Small intestine (tissue), 7 donors: ENCODE data around the gene POLD1. TPM values are rescaled to one million over a fixed set of nuclear protein-coding genes. Genes with fewer than 3 reads are reported as not detected.
A peak's percentile ranks its signal among the peaks of the same experiment; 100 is the strongest.

Source experiments
- DNase-seq, 2 donors: peaks; one replicate each; pipeline versions ENCODE4 v3.0.0 to v3.0.0-alpha.2; 2013
- FAIRE-seq: peaks from 2 replicates; lab custom pipeline; 2012; peaks lifted over from hg19 to GRCh38; lab: Jason Lieb, UNC
- H3K27ac ChIP-seq, 3 donors: one replicate each; pipeline ENCODE4 v1.5.1; 2013; ENCODE audit warnings: low read length in 2 of 3, mild to moderate bottlenecking in 2 of 3, control low read depth in 1 of 3, inconsistent platforms in 1 of 3, low read depth in 1 of 3, moderate library complexity in 1 of 3
- H3K27me3 ChIP-seq, 3 donors: one replicate each; pipeline ENCODE4 v1.6.1; 2013; ENCODE audit warnings: low read length in 3 of 3, inconsistent platforms in 1 of 3; ENCODE audit not compliant: control insufficient read depth in 3 of 3, insufficient read depth in 3 of 3
- H3K36me3 ChIP-seq, 3 donors: one replicate each; pipeline ENCODE4 v1.6.1; 2013; ENCODE audit warnings: low read length in 3 of 3, inconsistent platforms in 1 of 3, low read depth in 1 of 3, mild to moderate bottlenecking in 1 of 3, moderate library complexity in 1 of 3; ENCODE audit not compliant: control insufficient read depth in 3 of 3, insufficient read depth in 2 of 3
- H3K4me1 ChIP-seq, 3 donors: one replicate each; pipeline ENCODE4 v1.6.1; 2013; ENCODE audit warnings: low read length in 2 of 3, inconsistent platforms in 1 of 3, low read depth in 1 of 3, mild to moderate bottlenecking in 1 of 3, moderate library complexity in 1 of 3; ENCODE audit not compliant: control insufficient read depth in 3 of 3, insufficient read depth in 2 of 3
- H3K4me3 ChIP-seq, 3 donors: one replicate each; pipeline ENCODE4 v1.5.1; 2013; ENCODE audit warnings: low read length in 3 of 3, control low read depth in 1 of 3, inconsistent platforms in 1 of 3, low read depth in 1 of 3, mild to moderate bottlenecking in 1 of 3, moderate library complexity in 1 of 3
- H3K9me3 ChIP-seq, 2 donors: one replicate each; pipeline ENCODE4 v1.6.1; 2013; ENCODE audit warnings: low read depth in 1 of 2, low read length in 1 of 2; ENCODE audit not compliant: control insufficient read depth in 2 of 2, insufficient read depth in 1 of 2
- WGBS, 3 donors: extraction: QIAGEN DNeasy Blood & Tissue Kit; methylation state at CpG; one replicate each; pipeline ENCODE4 v1.1.7; 2013; 5-methylcytosine and 5-hydroxymethylcytosine counted together
- polyA plus RNA-seq, 4 donors: library from polyadenylated mRNA; stranded (reverse) in 3 of 4; unstranded in 1 of 4; fragments of 200-250 nt in 3 of 4; fragments of 120-200 nt in 1 of 4; gene quantifications; one replicate each; pipeline versions ENCODE4 v1.2.1 to v1.2.3, GENCODE V29; 2013
- donor health status: healthy with polysubstance abuse.
- donor health status: control.
- donor health status: control.
- donor health status: Bipolar disorder and iron deficiency.
- donor health status: healthy.

Gene POLD1
- polyA plus RNA-seq, 4 donors = 25.0 to 34.0 (median 30.6) TPM

DNA sequence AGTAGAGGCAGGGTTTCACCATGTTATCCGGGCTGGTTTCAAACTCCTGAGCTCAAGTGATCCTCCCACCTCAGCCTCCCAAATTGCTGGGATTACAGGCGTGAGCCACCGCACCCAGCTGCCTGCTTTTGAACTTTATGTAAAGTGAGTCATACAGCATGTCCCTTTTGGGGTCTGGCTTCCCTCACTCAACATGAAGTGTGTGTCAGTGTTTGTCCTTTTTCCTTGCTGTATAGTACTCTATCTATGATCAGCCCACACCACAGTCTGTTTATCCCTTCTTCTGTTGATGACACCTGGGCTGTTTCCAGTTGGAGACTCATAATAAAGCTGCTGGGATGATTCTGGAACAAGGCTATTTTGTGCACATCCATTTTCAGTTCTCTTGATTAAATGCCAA lies 36.7 kb downstream of the POLD1 start:
- Histone ChIP-seq H3K4me1 (peaks cover 0 to 14% (median 0%) of the 10 kb centered on the region in 3 donors), H3K4me3 (no peak overlapping the region), H3K9me3 (no peaks in the 10 kb centered on the region), H3K27me3 (peaks cover 0 to 26% (median 7%) of the 10 kb centered on the region in 3 donors), H3K27ac (no peak overlapping the region), H3K36me3 (no peaks in the 10 kb centered on the region)
- 58 to 69% (median 62%) methylated on average over 3 of the region's 3 CpGs for WGBS, 3 donors
- DNase-seq = no peak
- no peak for FAIRE-seq

DNA sequence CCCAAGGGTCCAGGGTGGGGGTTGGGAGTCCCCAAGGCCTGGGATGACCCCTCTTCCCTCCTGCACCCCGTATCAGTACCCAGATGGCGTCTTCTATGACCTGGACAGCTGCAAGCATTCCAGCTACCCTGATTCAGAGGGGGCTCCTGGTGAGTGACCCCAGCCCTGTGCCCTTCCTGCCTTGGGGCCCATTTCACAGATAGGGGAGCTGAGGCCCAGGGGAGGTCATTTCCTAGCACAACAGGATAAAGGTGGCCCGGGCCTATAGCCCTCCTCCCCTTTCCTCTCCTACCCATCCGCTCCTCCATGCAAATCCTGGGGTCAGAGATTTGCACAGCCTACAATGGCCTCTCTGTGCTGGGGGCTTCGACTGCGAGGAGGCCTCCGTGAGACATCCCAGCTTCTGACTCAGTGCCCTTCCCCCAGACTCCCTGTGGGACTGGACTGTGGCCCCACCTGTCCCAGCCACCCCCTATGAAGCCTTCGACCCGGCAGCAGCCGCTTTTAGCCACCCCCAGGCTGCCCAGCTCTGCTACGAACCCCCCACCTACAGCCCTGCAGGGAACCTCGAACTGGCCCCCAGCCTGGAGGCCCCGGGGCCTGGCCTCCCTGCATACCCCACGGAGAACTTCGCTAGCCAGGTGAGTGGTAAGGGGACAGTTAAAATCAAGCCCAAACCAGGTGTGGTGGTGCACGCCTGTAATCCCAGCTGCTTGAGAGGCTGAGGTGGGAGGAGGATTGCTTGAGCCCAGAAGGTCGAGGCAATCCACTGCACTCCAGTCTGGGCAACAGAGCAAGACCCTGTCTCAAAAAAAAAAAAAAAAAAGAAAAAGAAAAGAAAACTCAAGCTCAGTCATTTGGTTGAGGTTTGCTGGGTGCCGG lies 38.5 kb downstream of the POLD1 start:
- Histone ChIP-seq H3K27ac (no peak overlapping the region), H3K9me3 (no peaks in the 10 kb centered on the region), H3K27me3 (peaks cover 0 to 28% (median 7%) of the 10 kb centered on the region in 3 donors), H3K4me3 (no peak overlapping the region), H3K4me1 (no peaks in the 10 kb centered on the region), H3K36me3 (no peaks in the 10 kb centered on the region)
- FAIRE-seq (no peak), DNase-seq (no peak)
- WGBS, 3 donors = 81 to 83% (median 81%) methylated on average over 18 of the region's 18 CpGs

DNA sequence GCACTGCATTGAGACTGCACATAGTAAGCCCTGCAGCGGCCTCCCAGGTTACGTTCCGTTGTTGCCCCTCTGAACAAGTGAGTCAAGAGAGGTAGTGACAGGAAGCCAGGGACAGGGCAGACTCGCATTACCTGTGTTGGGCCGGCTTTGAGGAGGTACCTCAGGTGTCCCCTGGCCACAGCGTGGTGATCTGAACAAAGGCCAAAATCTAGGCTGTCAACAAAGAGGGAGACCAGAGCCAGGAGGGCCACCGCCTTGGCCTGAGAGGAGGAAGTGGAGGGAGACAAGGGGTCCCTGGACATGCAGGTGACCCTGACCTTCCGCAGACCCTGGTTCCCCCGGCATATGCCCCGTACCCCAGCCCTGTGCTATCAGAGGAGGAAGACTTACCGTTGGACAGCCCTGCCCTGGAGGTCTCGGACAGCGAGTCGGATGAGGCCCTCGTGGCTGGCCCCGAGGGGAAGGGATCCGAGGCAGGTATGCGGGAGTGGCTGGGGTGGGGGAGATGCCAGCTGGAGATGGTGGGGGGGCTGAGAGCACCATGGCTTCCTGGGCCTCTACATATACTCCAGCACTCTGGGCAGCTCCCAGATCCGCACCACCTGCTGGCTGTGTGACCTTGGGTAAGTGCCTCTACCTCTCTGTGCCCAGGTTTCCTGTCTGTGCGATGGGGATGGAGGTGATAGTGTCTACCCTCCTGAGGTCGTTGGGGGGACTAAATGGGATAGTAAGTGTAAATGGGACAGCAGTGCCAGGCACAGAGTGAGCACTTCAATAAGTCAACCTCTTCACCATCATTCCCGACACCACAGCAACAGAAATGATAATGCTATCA lies 39.3 kb downstream of the POLD1 start:
- peaks cover 0 to 27% (median 7%) of the 10 kb centered on the region in 3 donors for H3K27me3 ChIP-seq
- H3K27ac ChIP-seq = no peak overlapping the region
- 67 to 75% (median 67%) methylated on average over 20 to 22 of the region's 22 CpGs for WGBS, 3 donors
- H3K9me3 ChIP-seq = no peaks in the 10 kb centered on the region
- H3K36me3 ChIP-seq = no peaks in the 10 kb centered on the region
- DNase-seq (peak; percentile 18 to 44), FAIRE-seq (no peak)
- no peak overlapping the region for H3K4me3 ChIP-seq
- peaks cover 0 to 4% (median 0%) of the 10 kb centered on the region in 3 donors for H3K4me1 ChIP-seq

- 55 to 60% (median 59%) methylated on average over 7 of the region's 7 CpGs for WGBS, 3 donors
- DNase-seq (no peak), FAIRE-seq (no peak)
- Histone ChIP-seq H3K36me3 (no peaks in the 10 kb centered on the region), H3K27ac (no peak overlapping the region), H3K4me1 (peaks cover 0 to 4% (median 0%) of the 10 kb centered on the region in 3 donors), H3K9me3 (no peaks in the 10 kb centered on the region), H3K27me3 (peaks cover 0 to 28% (median 5%) of the 10 kb centered on the region in 3 donors), H3K4me3 (no peak overlapping the region)
Measured at GRCh38 chr19:50425581-50425980, 41.4 kb downstream of the POLD1 start.

DNA sequence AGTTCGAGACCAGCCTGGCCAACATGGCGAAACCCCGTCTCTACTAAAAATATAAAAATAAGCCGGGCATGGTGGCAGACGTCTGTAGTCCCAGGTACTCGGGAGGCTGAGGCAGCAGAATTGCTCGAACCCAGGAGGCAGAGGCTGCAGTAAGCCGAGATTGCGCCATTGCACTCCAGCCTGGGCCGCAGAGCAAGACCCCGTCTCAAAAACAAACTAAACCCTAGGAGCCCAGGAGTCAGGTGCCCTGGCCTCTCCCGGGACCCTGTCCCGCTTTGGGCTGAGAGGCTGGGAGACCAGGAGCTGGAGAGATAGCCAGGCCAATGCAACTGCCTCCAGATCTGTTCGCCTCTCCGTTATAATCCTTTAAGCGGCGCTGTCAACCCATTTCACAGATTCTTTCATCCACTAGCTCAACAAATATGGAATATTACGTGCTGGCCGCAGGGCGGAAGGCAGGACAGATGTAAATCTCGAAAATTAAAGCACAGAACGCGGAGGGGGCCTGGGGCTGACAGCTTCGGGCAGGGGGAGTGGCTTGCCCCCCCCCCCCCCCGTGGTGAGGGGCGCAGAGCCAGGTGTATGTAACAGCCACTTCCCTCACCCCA lies 43.3 kb downstream of the POLD1 start:
- Histone ChIP-seq H3K27ac (no peak overlapping the region), H3K36me3 (no peaks in the 10 kb centered on the region), H3K4me1 (peaks cover 0 to 13% (median 2%) of the 10 kb centered on the region in 3 donors), H3K9me3 (no peaks in the 10 kb centered on the region), H3K27me3 (peaks cover 0 to 41% (median 3%) of the 10 kb centered on the region in 3 donors), H3K4me3 (peak overlapping the region in 2 of 3 donors; percentile 1 to 37)
- no peak for DNase-seq
- WGBS, 3 donors = 81 to 85% (median 81%) methylated on average over 24 to 26 of the region's 26 CpGs
- no peak for FAIRE-seq

GRCh38 chr19:50427997-50428425 lies 43.9 kb downstream of the POLD1 start:
- Histone ChIP-seq H3K36me3 (no peaks in the 10 kb centered on the region), H3K27me3 (peaks cover 4 to 47% (median 4%) of the 10 kb centered on the region in 3 donors), H3K4me1 (peaks cover 0 to 17% (median 3%) of the 10 kb centered on the region in 3 donors), H3K27ac (peak overlapping the region in 1 of 3 donors; percentile 39), H3K4me3 (peak overlapping the region in 2 of 3 donors; percentile 1 to 37), H3K9me3 (no peaks in the 10 kb centered on the region)
- FAIRE-seq (no peak), DNase-seq (peak; percentile 66 to 91)
- 7 to 16% (median 10%) methylated on average over 35 to 38 of the region's 38 CpGs for WGBS, 3 donors

DNA sequence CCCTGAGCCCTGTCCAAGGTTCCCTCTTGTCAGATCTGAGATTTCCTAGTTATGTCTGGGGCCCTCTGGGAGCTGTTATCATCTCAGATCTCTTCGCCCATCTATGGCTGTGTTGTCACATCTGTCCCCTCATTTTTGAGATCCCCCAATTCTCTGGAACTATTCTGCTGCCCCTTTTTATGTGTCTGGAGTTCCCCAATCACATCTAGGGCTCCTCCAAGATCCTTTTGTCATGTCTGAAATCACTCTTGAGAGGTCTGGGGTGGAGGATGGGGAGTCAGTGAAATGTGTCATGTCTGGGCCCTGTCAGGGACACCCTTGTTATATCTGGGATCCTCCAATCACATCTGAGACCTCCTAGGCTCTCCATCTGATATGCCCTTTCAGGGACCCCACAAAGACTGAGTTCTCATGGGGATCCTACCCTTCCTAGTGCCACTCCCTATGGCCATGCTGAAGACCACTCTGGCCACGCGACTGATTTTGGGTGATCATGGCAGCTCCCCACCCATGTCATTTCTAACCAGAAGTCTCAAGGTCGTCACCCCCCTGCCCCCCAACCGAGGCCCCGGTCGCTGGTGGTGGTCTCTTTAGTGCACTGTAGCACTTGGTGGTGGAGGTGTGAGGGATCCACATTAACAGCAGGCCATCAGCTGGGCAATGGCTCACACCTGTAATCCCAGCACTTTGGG lies 44.8 kb downstream of the POLD1 start:
- DNase-seq = no peak
- H3K9me3 ChIP-seq = no peaks in the 10 kb centered on the region
- H3K4me3 ChIP-seq = no peak overlapping the region
- peaks cover 4 to 52% (median 4%) of the 10 kb centered on the region in 3 donors for H3K27me3 ChIP-seq
- WGBS, 3 donors = 82 to 88% (median 87%) methylated on average over 7 of the region's 7 CpGs
- FAIRE-seq = no peak
- H3K36me3 ChIP-seq = no peaks in the 10 kb centered on the region
- peaks cover 0 to 17% (median 3%) of the 10 kb centered on the region in 3 donors for H3K4me1 ChIP-seq
- no peak overlapping the region for H3K27ac ChIP-seq
